ENCODE measurements around the gene HMGN1. TPM values are rescaled to one million over a fixed set of nuclear protein-coding genes. Genes with fewer than 3 reads are reported as not detected.

HMGN1 gene
- total RNA-seq (2014; rRNA removed) (335 and 338 TPM in 2 replicates), Bru-seq, nascent RNA (percentile 98 among the genes with signal in this experiment), BruChase-seq, experiment 1, labeled RNA remaining after a 6-hour chase (percentile 98 among the genes with signal in this experiment), BruChase-seq, experiment 2, labeled RNA remaining after a 2-hour chase (percentile 99 among the genes with signal in this experiment)
- long read RNA-seq, full-length matches to known transcripts, result 356 of 509 reads
- long read RNA-seq, partial matches to known transcripts, result 51 of 509 reads
- long read RNA-seq, other reads (novel, unspliced or antisense), result 102 of 509 reads

GRCh38 chr21:39348355-39349210 lies at the start of gene HMGN1:
Gene HMGN1 (minus strand): TSS chr21:39349088. CDS start chr21:39348917, 171 bp downstream.
- Histone ChIP-seq H3K36me3 (ENCODE audit: low read depth, low read length) (peaks cover 38% of the 10 kb centered on the region), H3K9ac (ENCODE audit: low read length) (peak within 1 kb of the TSS; percentile 91), H3K4me1 (ENCODE audit: insufficient read depth, low read length) (peaks cover 25% of the 10 kb centered on the region), H3K27ac (ENCODE audit: low read length) (peak within 1 kb of the TSS; percentile 85), H3K4me2 (ENCODE audit: low read length) (peak within 1 kb of the TSS; percentile 94), H3K79me2 (ENCODE audit: low read length) (peaks cover 52% of the 10 kb centered on the region), H3K27me3 (ENCODE audit: low read length) (no peaks in the 10 kb centered on the region), H2AFZ (ENCODE audit: low read length) (peak within 1 kb of the TSS; percentile 89), H4K20me1 (ENCODE audit: low read length) (peaks cover 32% of the 10 kb centered on the region), H3K4me3 (ENCODE audit: low read length) (peak within 1 kb of the TSS; percentile 99), H3K9me3 (ENCODE audit: low read length) (no peaks in the 10 kb centered on the region), H3F3A (ENCODE audit: low read length, unreplicated experiment) (no peaks in the 10 kb centered on the region), H3K9me2 (replicated peaks; ENCODE audit: low read length) (no peaks in the 10 kb centered on the region)
- ChIA-PET POLR2A (ENCODE audit: unreplicated experiment) (interaction anchor here (0.7 to 2.4 kb wide), 3 partner anchors 32 to 92 kb away, joined by 3 to 38 read pairs (median 6); a partner anchor contains a TSS), CTCF (interaction anchor here (0.7 to 1.3 kb wide), 2 partner anchors 25 to 39 kb away, joined by 3 read pairs; no protein-coding TSS in a partner anchor)
- BruUV-seq (replicated peaks), result no TSS peak
- DNase-seq (peak; percentile 67), ATAC-seq (peak; percentile 59)
- TF ChIP-seq EZH2 (IDR thresholded peaks at IDR 0.05; ENCODE audit: low read length, unreplicated experiment) (no peak), CTCF (conservative IDR thresholded peaks at IDR 0.05; ENCODE audit: low read depth, low read length) (no peak), EZH2phosphoT487 (IDR thresholded peaks at IDR 0.05; ENCODE audit: borderline replicate concordance, low read length) (no peak)
- intact Hi-C loops (cut with micrococcal nuclease), result loop anchor here (1.0 to 2.0 kb wide), 2 partner anchors 32 to 36 kb away; a partner anchor contains a TSS

- H3F3A ChIP-seq (ENCODE audit: low read length, unreplicated experiment), result no peaks in the 10 kb centered on the region
- TF ChIP-seq CTCF (conservative IDR thresholded peaks at IDR 0.05; ENCODE audit: low read depth, low read length), result no peak
- no peak for TF ChIP-seq EZH2phosphoT487 (IDR thresholded peaks at IDR 0.05; ENCODE audit: borderline replicate concordance, low read length)
- no peak for TF ChIP-seq EZH2 (IDR thresholded peaks at IDR 0.05; ENCODE audit: low read length, unreplicated experiment)
- no TSS peak for BruUV-seq (replicated peaks)
- CTCF ChIA-PET, result interaction anchor here (0.8 kb wide), 1 partner anchor 24 kb away, joined by 3 read pairs; no protein-coding TSS in a partner anchor
- no peaks in the 10 kb centered on the region for H3K27me3 ChIP-seq (ENCODE audit: low read length)
- no peaks in the 10 kb centered on the region for H3K4me1 ChIP-seq (ENCODE audit: insufficient read depth, low read length)
- no peaks in the 10 kb centered on the region for H3K9me3 ChIP-seq (ENCODE audit: low read length)
- no peaks in the 10 kb centered on the region for H3K79me2 ChIP-seq (ENCODE audit: low read length)
- no peak overlapping the region for H3K9ac ChIP-seq (ENCODE audit: low read length)
- DNase-seq (no peak), ATAC-seq (no peak)
- no peaks in the 10 kb centered on the region; the same call in 1 of the 2 replicates for H3K36me3 ChIP-seq (ENCODE audit: low read depth, low read length)
- POLR2A ChIA-PET (ENCODE audit: unreplicated experiment), result no interaction called here
- no peak overlapping the region for H3K4me2 ChIP-seq (ENCODE audit: low read length)
- no peak overlapping the region for H3K27ac ChIP-seq (ENCODE audit: low read length)
- H4K20me1 ChIP-seq (ENCODE audit: low read length), result no peaks in the 10 kb centered on the region
- intact Hi-C loops (cut with micrococcal nuclease), result no loop called here
- H3K4me3 ChIP-seq (ENCODE audit: low read length), result no peak overlapping the region
- no peak overlapping the region for H2AFZ ChIP-seq (ENCODE audit: low read length)
- H3K9me2 ChIP-seq (replicated peaks; ENCODE audit: low read length), result no peaks in the 10 kb centered on the region
These were observed 48.9 kb upstream of the HMGN1 start for GRCh38 chr21:39397646-39398385.

All from PC-3 (cell line).